C4-2B (cell line): ENCODE data around the gene SLC6A6.

ENCODE experiments used
- CTCF ChIP-seq: fragments of 450-650 bp; conservative IDR thresholded peaks from 2 replicates; pipeline ENCODE4 v1.5.1; 2017; ENCODE audit warnings: mild to moderate bottlenecking
- ZFX ChIP-seq: fragments of 450-650 bp; IDR thresholded peaks from 2 replicates; pipeline ENCODE4 v1.6.1; 2017

GRCh38 chr3:14465425-14465824 is 63.0 kb downstream of the SLC6A6 start:
- TF ChIP-seq CTCF: no peak
- TF ChIP-seq ZFX: no peak
